Hepatic stellate cell (primary cell): Measurements from ENCODE around the gene RXRA.

Experiments
- DNase-seq: peaks from one replicate; pipeline ENCODE4 v3.0.0; 2011; ENCODE audit warnings: low spot score

RXRA gene

DNA sequence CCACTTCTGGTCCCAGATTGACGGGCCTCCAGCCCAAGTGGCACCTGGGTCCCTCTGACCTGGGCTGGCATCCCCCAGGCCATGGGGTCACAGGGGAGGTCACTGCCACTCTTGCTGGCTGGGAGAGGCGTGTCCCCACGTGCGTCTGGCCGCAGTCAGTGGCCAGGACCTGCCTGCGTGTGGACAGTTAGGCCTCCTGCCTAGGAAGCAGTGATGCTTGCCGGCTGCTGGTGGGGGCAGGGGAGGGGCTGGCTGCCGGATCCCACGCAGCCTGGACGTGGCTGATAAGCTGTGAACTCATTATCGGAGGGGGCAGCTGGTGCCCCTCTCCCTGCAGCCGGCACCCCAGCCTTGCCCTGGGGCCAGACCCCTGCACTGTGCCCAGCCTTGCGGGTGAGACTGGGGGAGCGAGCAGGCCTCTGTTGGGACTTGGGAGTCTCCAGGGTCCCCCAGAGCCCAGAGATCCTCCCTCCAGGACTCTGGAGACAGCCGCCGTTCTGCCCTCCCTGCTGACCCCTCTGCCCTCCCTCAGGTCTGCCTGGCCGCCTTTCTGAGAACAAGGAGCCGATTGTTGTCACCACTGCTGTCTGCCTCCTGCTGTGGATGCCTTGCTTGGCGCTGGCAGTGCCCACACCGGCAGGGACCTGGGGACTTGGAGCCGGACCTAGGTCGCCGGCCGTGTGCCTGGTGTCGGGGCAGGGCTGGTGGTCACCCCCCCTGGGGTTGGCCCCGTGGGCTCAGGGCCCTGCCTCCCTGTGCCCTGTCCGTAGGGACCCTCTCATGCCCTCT, 12.3 kb downstream of the RXRA start:
- no peak for DNase-seq

DNA sequence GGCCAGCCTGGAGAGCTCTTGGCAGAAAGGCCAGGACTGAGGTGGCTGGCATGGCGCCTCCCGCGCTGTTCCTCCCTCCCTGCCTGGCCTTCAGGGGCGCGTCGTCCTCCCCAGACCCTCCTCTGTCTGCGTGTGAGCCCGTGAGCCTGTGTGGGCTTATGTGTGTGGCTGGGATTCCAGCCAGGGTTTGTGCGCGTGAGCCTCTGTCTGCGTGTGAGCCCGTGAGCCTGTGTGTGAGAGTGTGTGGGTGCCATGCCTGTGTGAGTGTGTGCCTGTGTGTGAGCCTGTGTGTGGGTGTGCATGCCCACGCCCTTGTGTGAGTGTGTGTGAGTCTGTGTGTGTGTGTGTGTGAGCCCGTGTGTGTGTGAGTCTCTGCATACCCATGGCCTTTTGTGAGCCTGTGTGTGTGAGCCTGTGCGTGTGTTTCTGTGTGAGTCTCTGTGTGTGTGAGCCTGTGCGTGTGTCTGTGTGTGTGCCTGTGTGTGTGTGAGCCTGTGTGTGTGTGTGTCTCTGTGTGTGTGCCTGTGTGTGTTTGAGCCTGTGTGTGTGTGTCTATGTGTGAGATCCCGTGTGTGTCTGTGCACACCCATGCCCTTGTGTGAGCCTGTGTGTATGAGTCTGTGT, 13.0 kb downstream of the RXRA start:
- no peak for DNase-seq

DNA sequence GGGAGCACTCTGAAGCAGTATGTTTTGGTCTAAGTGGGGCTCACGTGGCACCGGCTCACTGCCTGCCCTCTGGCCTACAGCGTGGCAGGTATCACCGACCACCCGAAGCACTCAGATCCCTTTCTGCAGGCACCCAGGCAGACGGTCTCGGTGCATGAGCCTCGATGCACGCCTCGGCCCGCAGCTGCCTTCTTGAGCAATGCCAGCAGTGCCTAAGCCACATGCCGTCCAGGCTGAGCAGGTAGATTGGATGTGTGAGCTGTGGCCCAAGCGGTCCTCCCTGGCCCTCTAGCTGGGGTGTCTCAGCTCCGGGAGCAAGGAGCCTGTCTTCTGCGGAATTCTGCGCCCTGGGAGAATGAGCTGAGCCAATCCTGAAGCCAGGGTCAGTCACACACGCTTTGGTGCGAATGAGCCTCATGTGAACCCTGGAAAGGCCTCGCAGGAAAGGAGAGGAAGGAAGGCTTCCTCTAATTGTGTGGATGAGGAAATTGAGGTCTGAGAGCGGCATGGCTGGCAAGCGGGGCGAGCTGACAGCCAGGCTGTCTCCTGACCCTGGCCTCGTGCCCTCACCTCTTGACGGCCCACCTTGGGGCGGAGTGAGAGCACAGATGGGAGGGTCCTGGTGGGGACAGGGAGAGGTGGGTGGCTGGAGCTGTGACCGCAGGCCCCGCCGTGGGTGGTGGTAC, 14.4 kb downstream of the RXRA start:
- DNase-seq = no peak

DNA sequence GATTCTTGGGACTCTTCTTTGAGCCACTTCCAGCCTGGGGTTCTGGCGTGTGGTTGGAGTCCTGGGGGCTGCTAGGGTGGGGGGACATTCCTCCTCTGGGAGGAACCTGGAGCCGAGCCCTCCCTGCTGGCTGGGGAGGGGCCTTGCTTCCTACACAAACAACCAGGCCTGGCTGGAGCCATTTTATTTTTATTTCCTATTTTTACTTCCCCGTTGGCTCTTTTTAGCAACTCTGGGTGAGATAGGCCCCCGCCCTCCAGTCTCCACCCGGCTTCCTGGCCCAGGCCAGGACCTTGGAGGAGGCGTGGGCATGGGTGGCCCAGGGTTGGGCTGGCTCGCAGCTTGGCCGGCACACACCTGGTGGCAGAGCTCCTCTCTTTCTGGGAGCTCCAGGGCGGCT, 15.1 kb downstream of the RXRA start:
- no peak for DNase-seq

DNA sequence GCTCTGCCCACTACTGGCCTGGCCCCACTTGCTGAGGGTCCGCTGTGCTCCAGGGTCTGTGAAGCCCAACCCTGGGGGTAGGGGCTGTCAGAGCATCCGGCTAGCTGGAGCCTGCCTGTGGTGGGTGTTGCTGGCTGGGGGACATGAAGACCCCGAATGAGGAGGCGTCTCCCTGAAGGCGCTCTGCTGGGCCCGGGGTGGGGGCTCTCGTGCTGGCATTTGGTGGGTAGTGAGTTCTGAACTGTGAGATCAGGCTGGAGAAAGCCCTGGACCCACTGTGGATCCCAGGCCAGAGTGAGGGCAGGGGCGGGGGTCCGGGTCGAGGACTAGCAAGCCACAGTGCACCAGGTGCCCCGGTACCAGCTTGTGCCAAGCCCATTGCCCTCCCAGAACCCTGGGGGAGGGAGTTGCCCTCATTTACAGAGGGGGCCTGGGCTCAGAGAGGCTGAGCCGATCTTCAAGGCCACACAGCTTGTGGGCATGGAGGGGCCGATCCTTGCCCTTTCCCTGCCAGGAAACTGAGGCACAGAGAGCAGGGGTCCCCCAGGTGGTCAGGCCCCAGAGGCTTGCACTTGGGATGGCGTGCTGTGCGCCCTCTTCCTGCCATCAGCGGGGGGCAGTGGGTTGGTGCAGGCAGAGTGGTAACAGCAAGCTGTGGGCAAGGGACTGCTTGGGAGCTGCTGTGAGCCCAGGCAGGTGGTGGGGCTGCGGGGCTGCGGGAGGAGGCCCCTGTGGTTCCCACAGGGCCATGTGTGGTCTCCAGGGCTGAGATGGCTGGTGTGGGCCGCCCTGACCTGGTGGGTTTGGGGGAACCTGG, 15.9 kb downstream of the RXRA start:
- DNase-seq = no peak

DNA sequence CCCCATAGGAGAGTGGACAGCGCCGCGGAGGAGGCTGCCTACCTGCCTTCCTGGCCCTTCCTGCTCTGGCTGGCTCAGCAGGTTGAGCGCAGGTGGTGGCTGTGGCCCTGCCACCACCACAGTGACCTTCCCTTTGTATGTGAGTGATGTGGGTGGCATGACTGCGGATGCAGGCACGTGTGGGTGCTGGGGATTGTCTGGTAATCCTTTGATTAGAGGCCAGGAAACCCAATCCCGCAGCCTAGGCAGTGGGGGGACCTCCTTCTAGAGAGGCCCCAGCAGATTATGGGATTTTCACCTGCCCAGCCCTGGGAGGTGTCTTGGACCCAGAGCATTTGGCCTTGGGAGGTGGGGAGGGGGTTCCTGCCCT, 16.5 kb downstream of the RXRA start:
- DNase-seq = no peak

DNA sequence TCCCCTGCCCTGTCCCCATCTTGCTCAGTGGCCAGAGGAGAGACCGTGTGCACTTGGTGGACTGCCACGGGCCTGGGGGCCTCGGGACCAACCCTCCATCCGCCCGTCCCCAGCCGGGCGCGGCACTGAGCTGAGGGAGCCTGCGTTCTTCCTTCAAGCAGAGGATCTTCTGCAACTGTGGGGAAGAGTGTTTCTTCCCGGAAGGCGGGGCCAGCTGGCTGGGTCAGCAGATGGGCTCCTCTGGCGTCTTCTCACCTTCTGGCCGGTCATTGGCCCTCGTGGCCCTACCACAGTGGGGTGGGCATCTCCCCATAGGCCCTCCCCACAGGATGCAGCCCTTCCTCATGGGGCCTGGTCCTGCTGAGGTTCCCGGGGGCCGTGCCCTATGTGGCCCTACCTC, 17.4 kb downstream of the RXRA start:
- no peak for DNase-seq

DNA sequence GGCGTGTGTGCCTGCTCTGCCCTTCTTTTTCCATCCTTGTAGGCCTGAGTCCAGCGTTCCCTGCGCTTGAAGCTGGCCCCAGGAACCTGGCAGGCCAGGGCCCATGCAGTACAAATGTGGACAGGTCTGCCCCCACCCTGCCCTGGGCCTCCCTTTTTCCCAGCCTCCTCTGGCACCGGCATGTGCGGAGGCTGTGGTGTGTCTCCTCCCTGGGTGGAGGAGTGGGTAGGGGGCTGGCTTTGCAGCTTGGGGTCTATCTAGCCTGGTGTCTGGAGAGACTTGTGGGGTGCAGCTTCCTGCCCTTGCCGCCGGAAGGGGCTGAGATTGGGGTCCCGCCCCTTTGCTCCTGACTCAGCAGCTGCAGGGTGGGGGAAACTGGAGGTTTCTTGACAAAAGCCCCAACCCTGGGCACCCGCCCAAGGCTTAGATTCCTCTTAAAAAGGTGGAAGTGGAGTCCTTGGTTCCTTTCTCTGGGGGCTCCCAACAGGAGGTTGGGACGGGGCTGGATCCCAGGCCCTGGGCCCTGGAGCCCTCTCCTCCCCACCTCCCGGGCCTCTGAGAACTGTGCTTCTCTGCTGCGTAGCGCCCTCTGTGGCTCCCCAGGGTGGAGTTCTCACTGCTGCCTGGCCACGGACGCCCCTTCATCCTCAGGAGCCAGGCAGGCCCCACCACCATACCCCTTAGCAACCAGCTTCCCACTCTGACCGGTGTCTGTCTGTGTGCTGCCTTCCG, 18.0 kb downstream of the RXRA start:
- no peak for DNase-seq

DNA sequence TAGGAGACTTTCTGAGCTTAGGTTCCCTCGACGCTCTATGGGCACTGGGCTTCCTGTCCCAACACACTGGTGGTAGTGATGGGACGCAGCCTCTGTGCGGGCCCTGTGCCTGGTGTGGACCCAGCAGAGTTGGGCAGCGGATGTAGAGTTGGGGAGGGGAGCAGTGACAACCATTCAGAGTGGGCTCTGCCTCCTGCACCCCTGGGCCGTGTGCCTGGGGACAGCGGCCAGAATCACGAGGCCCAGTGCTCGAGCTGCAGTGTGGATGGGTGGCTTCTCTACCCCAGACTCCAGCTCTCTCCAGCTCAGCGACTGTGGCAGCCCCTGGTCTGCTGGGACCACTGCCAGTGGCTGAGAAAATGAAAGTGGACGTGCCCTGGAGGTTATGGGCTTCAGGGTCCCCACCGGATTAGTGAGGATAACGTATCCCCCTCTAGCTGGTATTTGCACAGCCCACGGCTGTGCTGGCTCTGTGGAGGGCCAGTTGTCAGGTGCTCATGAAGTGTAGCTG, 18.6 kb downstream of the RXRA start:
- DNase-seq = no peak

DNA sequence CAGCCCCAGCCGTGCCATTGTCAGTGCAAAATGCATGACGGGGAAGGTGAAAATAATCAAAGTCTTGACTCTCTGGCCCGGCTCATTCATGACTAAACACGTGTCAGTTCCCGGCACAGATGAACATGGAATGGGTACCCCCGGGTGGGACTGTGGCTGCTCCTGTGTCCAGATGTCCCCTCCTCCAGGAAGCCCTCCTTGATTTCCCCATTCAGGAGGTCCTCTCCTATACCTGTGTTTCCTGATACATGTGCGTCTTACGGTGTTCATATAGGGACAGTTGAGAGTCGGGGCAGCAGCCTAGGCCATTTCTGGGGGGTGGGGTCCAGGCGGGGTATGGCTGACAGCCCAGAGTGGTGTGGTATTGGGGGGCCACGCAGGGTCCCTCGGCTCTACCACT, 19.5 kb downstream of the RXRA start:
- no peak for DNase-seq

DNA sequence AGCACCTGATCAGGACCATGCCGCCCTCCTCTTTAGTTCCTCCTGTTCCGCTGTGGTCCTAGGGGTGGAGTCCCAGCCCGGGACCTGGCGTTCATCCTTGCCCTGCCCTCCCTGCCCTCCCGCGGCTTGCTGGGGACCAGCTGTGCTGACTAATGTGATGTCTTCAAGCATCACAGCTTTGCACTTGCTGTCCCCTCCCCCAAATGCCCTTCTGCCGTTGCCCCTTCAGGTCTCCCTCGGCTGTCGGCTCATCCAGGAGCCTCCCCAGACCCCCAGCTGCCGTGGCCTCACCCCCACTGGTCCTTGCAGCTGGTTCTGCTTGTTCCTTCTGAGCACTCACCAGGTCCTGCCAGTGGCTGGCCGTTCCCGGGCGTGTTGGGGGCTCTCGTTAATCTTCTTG, 19.9 kb downstream of the RXRA start:
- DNase-seq = no peak

DNA sequence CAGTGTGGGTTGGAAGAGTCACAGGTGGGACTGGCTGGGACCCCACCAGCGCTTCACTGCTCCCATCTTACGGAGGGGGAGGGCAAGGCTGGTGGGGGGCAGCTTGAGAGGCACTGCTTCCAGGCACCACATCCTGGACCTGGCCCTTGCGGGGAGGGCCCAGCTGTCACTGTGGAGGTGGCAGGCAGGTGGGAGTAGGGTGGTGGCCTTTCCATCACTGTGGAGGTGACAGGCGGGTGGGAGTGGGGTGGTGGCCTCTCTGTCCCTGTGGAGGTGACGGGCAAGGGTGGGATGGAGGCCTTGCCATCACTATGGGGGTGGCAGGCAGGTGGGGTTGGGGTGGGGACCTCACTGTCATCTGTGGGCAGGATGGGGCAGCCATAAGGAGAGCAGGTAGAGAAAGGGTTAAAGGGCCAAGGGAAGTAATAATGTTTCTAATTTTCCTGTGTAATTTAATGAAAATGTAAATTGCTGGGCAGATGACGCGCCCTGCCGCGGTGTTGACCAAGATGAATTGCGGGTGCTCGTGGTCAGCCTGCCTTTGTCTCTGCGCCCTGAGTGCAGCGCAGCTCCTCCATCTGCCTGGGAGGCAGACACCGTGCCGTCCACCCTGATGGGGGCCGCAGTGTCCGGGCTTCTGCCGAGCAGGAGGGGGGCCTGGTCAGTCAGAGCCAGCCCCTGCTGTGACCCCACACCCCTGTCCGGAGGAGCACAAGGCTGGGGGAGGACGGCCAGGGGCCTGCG, 20.8 kb downstream of the RXRA start:
- DNase-seq = no peak

DNA sequence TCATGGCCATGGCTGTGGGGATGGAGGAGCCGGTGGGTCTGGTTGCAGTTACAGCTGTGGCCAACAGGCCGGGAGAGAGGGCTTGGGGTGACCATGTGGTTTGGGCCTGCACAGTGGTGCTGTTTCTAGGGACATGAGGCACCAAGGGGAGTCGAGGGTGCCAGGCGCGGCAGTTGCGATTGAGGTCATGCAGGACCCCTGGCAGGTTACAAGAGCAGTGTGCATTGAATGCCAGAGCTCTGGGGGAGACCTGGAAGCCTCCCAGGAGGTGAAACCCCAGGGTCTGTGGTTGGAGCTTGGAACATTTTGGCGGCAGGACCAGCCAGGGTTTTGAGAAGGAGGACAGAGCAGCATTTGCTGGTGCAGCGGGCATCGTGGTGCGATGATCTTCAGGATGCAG, 21.7 kb downstream of the RXRA start:
- DNase-seq = no peak

DNA sequence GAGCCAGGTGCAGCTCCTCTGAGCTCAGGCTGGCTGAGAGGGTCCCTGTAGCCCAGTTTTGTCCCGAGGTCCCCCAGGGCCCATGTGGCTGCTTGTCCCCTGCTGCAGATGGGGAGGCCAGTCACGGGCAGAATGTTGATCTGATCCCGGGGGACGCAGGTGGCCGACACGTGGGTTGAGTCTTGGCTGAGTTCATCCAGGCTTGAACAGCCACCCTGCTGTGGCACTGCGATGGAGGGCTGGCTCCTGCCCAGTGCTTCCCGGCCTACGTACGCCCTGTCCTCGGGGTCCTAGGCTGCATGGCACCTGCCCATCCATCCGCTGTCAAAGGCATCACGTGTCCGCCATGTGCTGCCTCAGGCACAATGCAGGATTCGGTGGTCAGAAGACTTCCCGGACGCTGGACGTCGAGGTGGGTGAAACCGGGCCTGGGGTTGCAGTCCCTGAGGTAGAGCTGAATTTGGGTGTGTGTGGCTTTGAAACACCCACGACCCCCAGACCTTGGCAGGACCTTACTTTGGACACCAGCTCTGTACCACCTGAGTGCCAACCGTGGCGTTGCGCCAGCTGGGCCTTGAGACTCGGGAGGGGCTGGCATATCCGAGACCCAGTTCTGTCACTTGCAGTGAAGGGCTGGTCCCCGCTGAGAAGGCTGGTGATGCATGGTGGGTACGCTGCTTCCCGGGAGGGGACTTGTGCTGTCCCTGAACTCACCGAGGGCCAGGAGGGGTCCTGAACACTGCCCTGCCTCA, 22.3 kb downstream of the RXRA start:
- no peak for DNase-seq

DNA sequence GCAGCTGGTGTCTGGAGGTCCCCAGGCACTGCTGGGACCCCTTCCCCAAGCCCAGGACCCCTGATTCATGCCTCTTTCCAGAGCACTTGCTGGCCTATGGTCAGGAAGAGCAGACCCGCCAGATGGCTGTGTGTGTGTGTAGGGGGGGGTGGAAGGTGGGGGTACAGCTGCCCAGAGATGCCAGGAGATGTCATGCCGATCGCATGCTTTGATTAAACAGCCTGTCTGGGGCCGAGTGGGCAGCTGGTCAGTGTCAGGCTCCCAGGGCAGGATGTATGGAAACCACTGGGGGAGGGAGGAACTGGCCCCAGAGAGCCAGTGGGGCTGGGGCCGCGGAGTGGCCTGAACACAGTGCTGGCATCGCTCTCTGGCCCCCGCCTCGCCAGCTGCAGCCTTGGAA, 23.7 kb downstream of the RXRA start:
- DNase-seq = peak; percentile 51

DNA sequence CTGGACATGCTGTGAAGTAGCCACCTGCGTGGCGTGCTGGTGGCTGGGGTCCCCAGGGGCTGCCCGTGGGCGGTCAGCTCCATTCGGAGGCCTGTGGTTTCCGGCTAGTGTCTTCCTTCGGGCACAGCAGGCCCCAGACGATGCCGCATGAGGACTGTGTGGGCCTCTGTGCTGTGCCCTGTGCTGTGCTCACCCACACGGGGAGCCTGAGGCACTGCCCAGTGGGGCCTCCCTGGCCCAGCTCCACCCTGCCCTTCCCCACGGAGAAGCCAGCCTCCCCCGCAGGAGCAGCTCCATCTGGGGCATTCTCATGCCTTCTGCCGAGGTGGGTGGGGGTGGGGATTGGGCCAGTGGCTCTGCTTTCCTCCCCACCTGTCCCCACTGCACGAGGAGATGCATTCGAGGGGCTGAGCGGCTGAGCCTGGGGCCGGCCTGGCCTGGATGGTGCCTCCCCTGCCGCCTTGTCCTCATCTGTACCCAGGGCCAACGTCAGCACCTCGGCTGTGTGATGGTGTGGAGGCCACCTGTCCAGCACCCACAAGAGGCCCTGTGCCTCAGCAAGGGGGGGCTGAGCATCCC, 24.2 kb downstream of the RXRA start:
- DNase-seq = no peak

DNA sequence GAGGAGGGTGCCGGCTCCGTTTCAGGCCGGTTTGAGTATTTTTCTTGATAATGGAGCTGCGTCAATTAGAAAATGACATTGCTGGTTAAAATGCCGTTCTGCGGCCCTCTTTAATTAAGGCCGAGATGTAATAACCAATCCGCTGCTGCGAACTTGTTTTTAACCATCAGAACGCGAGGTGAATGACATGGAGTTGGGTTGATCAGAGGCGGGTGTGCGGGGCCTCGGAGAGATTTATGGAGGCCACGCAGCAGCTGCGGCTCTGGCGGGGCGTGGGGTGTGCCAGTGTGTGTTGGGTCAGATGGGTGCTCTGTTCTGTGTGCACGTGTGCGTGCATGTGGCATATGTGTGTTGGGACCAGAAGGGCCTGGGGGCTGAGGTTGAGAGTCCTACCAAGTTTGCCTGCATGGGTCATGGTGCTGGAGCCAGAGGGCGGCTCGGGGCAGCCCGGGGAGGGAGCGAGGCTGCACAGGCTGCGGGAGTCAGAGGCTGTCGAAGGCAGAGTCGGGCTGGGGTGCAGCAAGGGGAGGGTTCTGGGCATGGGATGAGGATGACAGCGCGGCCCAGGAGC, 25.4 kb downstream of the RXRA start:
- no peak for DNase-seq

DNA sequence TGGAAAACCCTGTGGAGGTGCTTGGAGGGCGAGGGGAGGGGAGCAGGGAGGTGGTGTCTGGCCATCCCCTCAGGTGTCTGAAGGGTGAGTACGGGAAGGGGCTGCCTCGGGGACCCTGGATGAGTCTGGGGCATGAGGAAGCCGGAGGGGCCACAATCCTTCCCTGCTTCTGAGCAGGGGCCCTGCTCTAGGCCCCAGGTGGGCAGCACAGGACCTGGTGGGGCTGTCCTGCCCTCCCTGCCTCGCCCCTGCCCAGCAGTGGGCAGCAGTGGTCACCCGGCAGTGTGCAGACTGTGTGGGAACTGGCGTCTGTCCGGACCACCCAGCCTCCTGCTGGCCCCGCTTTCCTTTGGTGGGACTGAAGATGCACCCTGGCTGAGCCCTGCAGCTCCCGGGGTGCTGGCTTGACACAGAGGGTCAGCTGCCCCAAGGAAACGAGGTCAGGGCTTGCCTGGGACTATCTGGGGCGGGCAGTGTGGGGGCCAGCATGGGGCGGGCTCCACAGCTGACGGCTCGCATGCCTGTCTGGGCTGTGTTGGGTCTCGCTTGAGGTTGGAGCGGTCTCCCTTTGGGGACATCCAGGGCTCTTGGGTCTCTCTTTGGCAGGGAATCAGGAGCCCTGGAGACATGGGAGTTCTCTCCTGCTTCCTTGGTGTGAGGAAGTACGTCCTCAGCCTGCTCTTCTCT, 26.1 kb downstream of the RXRA start:
- DNase-seq = no peak

DNA sequence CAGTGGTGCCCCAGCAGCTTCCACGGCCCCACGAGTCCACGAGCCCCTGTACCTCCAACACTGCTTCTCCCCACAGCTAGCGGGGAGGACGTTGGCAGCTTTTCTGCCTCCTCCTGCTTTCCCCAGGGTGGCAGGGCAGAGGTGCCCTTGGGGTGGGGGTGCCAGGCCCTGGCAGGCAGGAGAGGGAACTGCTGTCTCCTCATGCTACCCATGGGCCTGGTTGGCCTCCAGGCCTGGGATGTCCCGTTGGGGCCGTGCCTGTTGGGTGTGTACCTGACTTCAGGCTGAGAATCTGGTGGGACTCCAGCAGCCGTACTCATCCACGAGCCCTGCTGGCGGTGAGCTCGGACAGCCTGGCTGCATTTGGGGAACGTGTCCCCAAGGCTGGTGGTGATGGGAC, 27.3 kb downstream of the RXRA start:
- no peak for DNase-seq
